Measurements from ENCODE around the gene KRT71.

Gene KRT71

GRCh38 chr12:52537101-52537500 lies 15.8 kb downstream of the KRT71 start:
- no peak for DNase-seq

- peak; percentile 58 to 72 for DNase-seq
Measured at GRCh38 chr12:52535574-52535973, 17.4 kb downstream of the KRT71 start.

- no peak for DNase-seq
Measured at GRCh38 chr12:52534482-52534881, 18.5 kb downstream of the KRT71 start.

GRCh38 chr12:52533686-52534470 lies 19.1 kb downstream of the KRT71 start:
- DNase-seq, result no peak

- no peak for DNase-seq
Measured at GRCh38 chr12:52532636-52533035, 20.3 kb downstream of the KRT71 start.

- DNase-seq, result no peak
Measured at GRCh38 chr12:52531566-52532300, 21.2 kb downstream of the KRT71 start.

GRCh38 chr12:52530905-52531304 lies 22.0 kb downstream of the KRT71 start:
- no peak for DNase-seq

- no peak for DNase-seq
Measured at GRCh38 chr12:52530366-52530765, 22.6 kb downstream of the KRT71 start.

GRCh38 chr12:52529846-52530245 lies 23.1 kb downstream of the KRT71 start:
- DNase-seq, result no peak

- DNase-seq, result no peak
Measured at GRCh38 chr12:52529417-52529816, 23.5 kb downstream of the KRT71 start.

- DNase-seq, result no peak
Measured at GRCh38 chr12:52528641-52529143, 24.3 kb downstream of the KRT71 start.

GRCh38 chr12:52527121-52527800 lies 25.7 kb downstream of the KRT71 start:
- DNase-seq, result no peak

GRCh38 chr12:52526511-52526951 lies 26.4 kb downstream of the KRT71 start:
- no peak for DNase-seq

- no peak for DNase-seq
Measured at GRCh38 chr12:52525661-52526499, 27.1 kb downstream of the KRT71 start.

- DNase-seq, result no peak
Measured at GRCh38 chr12:52524898-52525591, 27.9 kb downstream of the KRT71 start.

- no peak for DNase-seq
Measured at GRCh38 chr12:52524241-52524897, 28.6 kb downstream of the KRT71 start.

GRCh38 chr12:52523824-52524223 lies 29.1 kb downstream of the KRT71 start:
- no peak for DNase-seq

GRCh38 chr12:52522346-52523011 lies 30.5 kb downstream of the KRT71 start:
- DNase-seq, result no peak

- peak in 1 of 2 experiments; percentile 56 for DNase-seq
Measured at GRCh38 chr12:52521568-52522266, 31.2 kb downstream of the KRT71 start.

GRCh38 chr12:52521175-52521567 lies 31.8 kb downstream of the KRT71 start:
- no peak for DNase-seq
